Esophagus muscularis mucosa (tissue), 4 donors: Measurements from ENCODE around the gene DSTN. TPM values are rescaled to one million over a fixed set of nuclear protein-coding genes. Genes with fewer than 3 reads are reported as not detected.

Experiments
- DNase-seq: peaks from one replicate; pipeline ENCODE4 v3.0.0-alpha.2; 2017; ENCODE audit errors: extremely low spot score
- H3K27ac ChIP-seq, 4 donors: fragments of 200-600 bp; sonication (generic); replicated peaks in 1 of 4; 1 replicate in 3 of 4; 2 replicates in 1 of 4; pipeline ENCODE4 v1.5.1; 2016 to 2019; ENCODE audit warnings: mild to moderate bottlenecking in 1 of 4
- H3K27me3 ChIP-seq, 4 donors: fragments of 200-600 bp; sonication (generic); one replicate each; pipeline versions ENCODE4 v1.5.1 to v1.6.0; 2016 to 2019
- H3K36me3 ChIP-seq, 4 donors: fragments of 200-600 bp; sonication (generic); one replicate each; pipeline ENCODE4 v1.5.1; 2016 to 2019
- H3K4me1 ChIP-seq, 4 donors: fragments of 200-600 bp; sonication (generic); one replicate each; pipeline ENCODE4 v1.5.1; 2016 to 2019
- H3K4me3 ChIP-seq, 4 donors: fragments of 200-600 bp; sonication (generic); 1 replicate in 2 of 4; 2 replicates in 2 of 4; pipeline ENCODE4 v1.5.1; 2016 to 2019; ENCODE audit warnings: mild to moderate bottlenecking in 4 of 4, moderate library complexity in 1 of 4
- H3K9me3 ChIP-seq, 4 donors: fragments of 200-600 bp; sonication (generic); 1 replicate in 3 of 4; 2 replicates in 1 of 4; pipeline ENCODE4 v1.5.1; 2016 to 2019
- CTCF ChIP-seq, 3 experiments: fragments of 200-600 bp in 2 of 3; fragments of 450-650 bp in 1 of 3; sonication (generic) in 2 of 3; IDR thresholded peaks; one replicate each; pipeline ENCODE4 v1.5.1; 2017 to 2019; ENCODE audit warnings: antibody characterized with exemption in 3 of 3, mild to moderate bottlenecking in 2 of 3, moderate library complexity in 1 of 3
- EP300 ChIP-seq: sonication (generic); formaldehyde crosslinking; IDR thresholded peaks from one replicate; pipeline ENCODE4 v1.6.1; 2017; ENCODE audit warnings: antibody characterized with exemption
- POLR2A ChIP-seq: fragments of 450-650 bp; IDR thresholded peaks from one replicate; pipeline ENCODE4 v1.6.1; 2017; ENCODE audit warnings: antibody characterized with exemption, moderate library complexity, mild to moderate bottlenecking, low read depth
- POLR2AphosphoS5 ChIP-seq, 2 donors: sonication (generic); formaldehyde crosslinking; IDR thresholded peaks; one replicate each; pipeline ENCODE4 v1.6.1; 2017; ENCODE audit warnings: antibody characterized with exemption in 2 of 2
- WGBS: methylation state at CpG from one replicate; pipeline ENCODE4 v1.1.5; 2018; 5-methylcytosine and 5-hydroxymethylcytosine counted together
- intact Hi-C: fragments of 100-400 bp; cut with DNase I; formaldehyde crosslinking; loops from one replicate; pipeline ENCODE4 v1.15.1; 2023
- total RNA-seq, 4 donors: library from RNA; depleted of rRNA; stranded (reverse); fragments of >200 nt; gene quantifications; one replicate each; pipeline versions ENCODE4 v1.1.0 to v1.2.1, GENCODE V29; 2016

DSTN gene
- total RNA-seq, 4 donors from 2014 or later, result 2,370 to 3,630 (median 3,339) TPM

DNA sequence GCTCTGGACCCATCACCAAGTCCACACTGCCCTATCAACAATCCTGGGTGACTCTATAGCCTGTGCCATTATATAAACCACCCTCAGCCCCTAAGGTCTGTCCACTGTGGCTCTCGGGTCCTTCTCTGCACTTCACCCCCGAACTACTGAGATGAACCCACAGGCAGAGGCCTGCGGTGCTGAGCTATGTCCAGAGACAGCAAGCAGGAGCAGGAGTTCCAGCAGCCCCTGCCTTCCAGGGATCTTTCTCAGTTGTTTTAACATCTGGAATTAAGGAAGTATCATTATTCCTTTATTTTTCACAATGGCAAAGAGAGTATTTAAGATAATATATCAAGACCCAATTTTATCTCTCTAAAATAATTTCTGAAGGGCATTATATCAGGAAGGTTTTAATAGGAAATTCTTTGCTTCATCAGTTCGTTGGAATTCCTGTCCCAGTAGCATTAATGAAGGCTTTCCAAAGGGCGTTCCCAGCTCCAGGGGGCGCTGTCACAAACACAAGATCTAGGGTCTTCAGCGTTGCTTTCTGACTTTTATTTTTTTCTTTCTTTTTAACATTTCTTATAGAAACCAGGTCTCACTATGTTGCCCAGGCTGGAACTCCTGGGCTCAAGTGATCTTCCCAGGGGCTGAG, 84.9 kb downstream of the DSTN start:
- H3K4me3 ChIP-seq, result no peak overlapping the region
- H3K9me3 ChIP-seq, result peaks cover 0 to 5% (median 2%) of the 10 kb centered on the region in 4 donors
- DNase-seq, result no peak
- intact Hi-C loops, result no loop called here
- H3K4me1 ChIP-seq, result peaks cover 18 to 51% (median 44%) of the 10 kb centered on the region in 4 donors
- H3K36me3 ChIP-seq, result peaks cover 0 to 44% (median 30%) of the 10 kb centered on the region in 4 donors
- TF ChIP-seq CTCF (IDR thresholded peaks at IDR 0.05), result peak in 1 of 3 experiments; percentile 55
- no peak for TF ChIP-seq POLR2AphosphoS5 (IDR thresholded peaks at IDR 0.05)
- 72% methylated on average over 7 of the region's 7 CpGs for WGBS
- H3K27ac ChIP-seq, result peak overlapping the region in 2 of 4 donors; percentile 6 to 48
- H3K27me3 ChIP-seq, result no peaks in the 10 kb centered on the region

- intact Hi-C loops, result no loop called here
- DNase-seq, result no peak
- peaks cover 13 to 46% (median 41%) of the 10 kb centered on the region in 4 donors for H3K4me1 ChIP-seq
- TF ChIP-seq POLR2AphosphoS5 (IDR thresholded peaks at IDR 0.05), result no peak
- no peak for TF ChIP-seq EP300
- no peak for TF ChIP-seq POLR2A
- TF ChIP-seq CTCF (IDR thresholded peaks at IDR 0.05), result no peak
- H3K9me3 ChIP-seq, result peaks cover 0 to 5% (median 2%) of the 10 kb centered on the region in 4 donors
- 77% methylated on average over 7 of the region's 7 CpGs for WGBS
- H3K27me3 ChIP-seq, result no peaks in the 10 kb centered on the region
- no peak overlapping the region for H3K4me3 ChIP-seq
- H3K36me3 ChIP-seq, result peaks cover 0 to 48% (median 33%) of the 10 kb centered on the region in 4 donors
- H3K27ac ChIP-seq, result peak overlapping the region in 2 of 4 donors; percentile 6 to 48
Observed at GRCh38 chr20:17655286-17655651, 85.4 kb downstream of the DSTN start.

GRCh38 chr20:17655865-17656479, 86.1 kb downstream of the DSTN start:
- H3K4me1 ChIP-seq, result peaks cover 12 to 46% (median 40%) of the 10 kb centered on the region in 4 donors
- H3K9me3 ChIP-seq, result peaks cover 0 to 5% (median 2%) of the 10 kb centered on the region in 4 donors
- intact Hi-C loops, result no loop called here
- 87% methylated on average over 11 of the region's 11 CpGs for WGBS
- no peak for DNase-seq
- no peak overlapping the region for H3K4me3 ChIP-seq
- H3K27me3 ChIP-seq, result no peaks in the 10 kb centered on the region
- H3K27ac ChIP-seq, result no peak overlapping the region
- H3K36me3 ChIP-seq, result peaks cover 0 to 48% (median 33%) of the 10 kb centered on the region in 4 donors
- TF ChIP-seq POLR2AphosphoS5 (IDR thresholded peaks at IDR 0.05) (no peak), EP300 (no peak), CTCF (IDR thresholded peaks at IDR 0.05) (no peak), POLR2A (no peak)

DNA sequence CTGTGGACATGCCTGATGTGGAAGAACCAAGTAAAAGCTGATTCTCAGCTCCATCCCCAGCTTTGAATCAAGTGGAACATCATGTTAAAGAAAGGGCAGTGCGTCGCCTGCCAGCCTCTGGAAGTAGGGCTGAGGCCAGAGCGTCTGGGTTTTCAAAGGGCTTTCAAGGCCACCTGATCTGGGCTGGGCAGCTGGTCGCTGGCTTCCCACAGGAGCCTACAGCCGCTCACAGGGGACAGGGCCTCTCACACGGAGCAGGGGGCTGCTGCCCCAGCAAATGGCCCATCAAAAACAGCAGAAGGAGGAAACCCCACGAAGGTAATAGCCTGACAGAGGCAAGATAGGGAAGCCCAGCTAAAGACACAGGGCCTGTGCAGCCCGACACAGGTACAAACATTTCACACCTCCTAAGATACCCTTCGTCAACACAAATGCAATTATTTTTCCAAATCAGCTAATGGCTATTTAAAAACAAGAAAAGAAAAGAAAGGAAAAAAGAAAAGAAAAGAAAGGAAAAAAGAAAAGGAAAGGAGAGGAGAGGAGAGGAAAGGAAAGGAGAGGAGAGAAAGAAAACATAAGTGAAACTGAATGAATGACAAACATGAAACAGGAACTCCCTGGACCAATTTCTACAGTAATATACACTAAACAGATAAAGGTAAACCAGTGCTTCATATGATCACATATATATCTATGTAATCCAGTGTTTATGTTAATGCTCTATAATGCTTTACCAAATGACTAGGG, 87.4 kb downstream of the DSTN start:
- Histone ChIP-seq H3K4me3 (no peak overlapping the region), H3K4me1 (peaks cover 19 to 46% (median 38%) of the 10 kb centered on the region in 4 donors), H3K36me3 (peaks cover 0 to 48% (median 33%) of the 10 kb centered on the region in 4 donors), H3K9me3 (peaks cover 0 to 5% (median 2%) of the 10 kb centered on the region in 4 donors), H3K27me3 (no peaks in the 10 kb centered on the region), H3K27ac (no peak overlapping the region)
- no peak for TF ChIP-seq EP300
- no peak for TF ChIP-seq CTCF (IDR thresholded peaks at IDR 0.05)
- no peak for TF ChIP-seq POLR2A
- TF ChIP-seq POLR2AphosphoS5 (IDR thresholded peaks at IDR 0.05), result no peak
- intact Hi-C loops, result no loop called here
- DNase-seq, result no peak
- 91% methylated on average over 8 of the region's 9 CpGs for WGBS
